HG03378 (cell line): ENCODE results near the gene SEPTIN6.
A peak's percentile ranks its signal among the peaks of the same experiment; 100 is the strongest.
"Not testable (repeated sequence)": the region's sequence is repeated elsewhere in the genome, so short reads cannot be mapped to it uniquely, and the experiment has no call there.

ENCODE experiments used
- ATAC-seq: cut with Tn5 transposase; IDR thresholded peaks from one replicate; pipeline ENCODE4 v1.9.1; 2021; ENCODE audit warnings: mild to moderate bottlenecking, moderate library complexity; ENCODE audit not compliant: unreplicated experiment

SEPTIN6 gene

DNA sequence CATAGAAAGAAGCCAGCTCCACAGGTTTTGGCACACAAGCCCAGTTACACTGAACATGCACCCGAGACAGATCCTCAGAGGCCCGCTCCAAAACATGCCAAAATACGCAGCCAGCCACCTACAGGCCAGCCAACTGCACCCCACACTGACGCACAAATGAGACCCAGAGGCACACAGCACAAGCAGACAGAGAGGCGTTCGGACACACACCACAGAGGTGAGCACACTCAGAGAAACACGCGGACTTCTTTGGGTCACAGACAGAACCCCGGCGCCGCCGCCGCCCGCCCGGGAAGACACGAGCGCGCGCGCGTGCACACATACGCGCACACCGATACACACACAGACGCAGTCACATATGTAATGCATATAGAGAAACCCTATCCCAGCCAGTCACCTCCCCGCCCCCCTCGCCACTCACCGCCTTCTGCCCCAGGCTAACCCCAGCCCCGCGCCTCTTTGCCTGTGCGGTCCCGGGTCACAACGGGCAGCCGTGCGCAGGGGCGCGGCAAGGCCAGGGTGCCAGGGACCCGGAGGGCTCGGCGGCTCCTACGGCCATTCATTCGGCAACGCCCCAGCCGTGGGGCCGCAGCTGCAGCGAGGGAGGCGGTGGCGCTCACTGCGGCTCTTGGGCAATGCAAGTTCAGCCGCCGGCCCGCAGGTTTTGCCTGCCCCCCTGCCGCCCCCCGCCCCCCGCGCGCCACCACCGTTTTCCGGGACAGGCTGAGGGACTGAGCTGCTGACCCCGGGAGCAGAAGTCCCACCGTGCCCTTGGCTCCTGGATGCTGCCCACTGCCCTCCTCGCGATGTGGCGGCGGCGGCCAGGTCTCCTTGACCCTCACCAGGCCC, 553 bp downstream of the SEPTIN6 start:
- ATAC-seq: peak; percentile 35

DNA sequence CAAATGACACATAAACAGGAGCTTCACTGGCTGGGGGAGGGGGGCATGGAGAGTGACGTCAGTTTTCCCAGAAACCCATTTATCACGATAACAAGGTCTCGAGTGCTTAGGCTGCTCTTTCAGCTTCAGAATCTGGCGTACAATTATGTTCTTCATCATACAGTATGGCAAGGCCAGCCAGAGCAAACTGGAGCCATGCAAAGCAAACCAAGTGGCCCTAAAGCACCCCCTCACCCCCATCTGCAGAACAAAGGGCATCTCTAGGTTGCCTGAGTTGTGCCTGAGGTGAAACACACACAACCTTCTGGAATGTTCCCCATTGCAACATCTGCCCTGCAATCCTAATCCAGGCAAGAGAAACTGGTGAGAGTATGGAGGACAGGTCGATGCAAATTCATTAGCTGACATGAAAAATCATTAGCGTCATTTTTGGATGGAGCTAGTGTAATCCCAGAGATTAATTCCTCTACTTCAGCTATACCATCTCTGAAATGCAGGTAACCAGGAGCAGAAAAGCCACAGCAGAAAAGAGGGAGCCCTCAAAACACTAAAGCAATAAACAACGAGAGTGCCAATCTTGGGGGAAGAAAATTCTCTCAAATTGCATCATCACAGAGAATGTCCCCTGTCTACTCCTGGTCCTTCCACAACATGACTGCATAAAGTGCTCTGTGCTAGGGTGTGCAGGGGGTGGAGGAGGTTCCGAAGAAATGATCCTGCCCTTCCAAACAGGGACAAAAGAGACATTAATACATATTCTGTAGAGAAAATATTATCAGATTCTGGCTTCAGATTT, 1.8 kb downstream of the SEPTIN6 start:
- ATAC-seq: no peak

DNA sequence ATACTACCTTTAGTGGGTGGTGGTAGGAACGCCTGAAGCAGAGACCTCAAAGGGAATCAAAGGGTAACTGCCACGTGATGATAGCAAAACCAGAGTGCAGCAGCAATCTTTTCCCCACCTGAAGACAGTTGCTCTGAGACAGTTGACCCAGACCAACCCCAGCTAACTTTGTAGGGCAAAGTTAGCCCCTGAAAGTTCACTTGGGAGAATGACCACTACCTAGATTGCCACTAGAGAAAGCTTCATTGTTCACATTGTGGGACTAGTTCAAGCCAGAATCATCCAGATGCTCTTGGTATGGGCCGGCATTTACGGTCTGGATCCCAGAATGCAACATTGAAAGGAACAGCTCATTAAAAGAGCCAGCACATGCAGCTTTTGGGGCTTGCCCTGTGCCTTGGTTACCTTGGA, 4.1 kb downstream of the SEPTIN6 start:
- no peak for ATAC-seq

DNA sequence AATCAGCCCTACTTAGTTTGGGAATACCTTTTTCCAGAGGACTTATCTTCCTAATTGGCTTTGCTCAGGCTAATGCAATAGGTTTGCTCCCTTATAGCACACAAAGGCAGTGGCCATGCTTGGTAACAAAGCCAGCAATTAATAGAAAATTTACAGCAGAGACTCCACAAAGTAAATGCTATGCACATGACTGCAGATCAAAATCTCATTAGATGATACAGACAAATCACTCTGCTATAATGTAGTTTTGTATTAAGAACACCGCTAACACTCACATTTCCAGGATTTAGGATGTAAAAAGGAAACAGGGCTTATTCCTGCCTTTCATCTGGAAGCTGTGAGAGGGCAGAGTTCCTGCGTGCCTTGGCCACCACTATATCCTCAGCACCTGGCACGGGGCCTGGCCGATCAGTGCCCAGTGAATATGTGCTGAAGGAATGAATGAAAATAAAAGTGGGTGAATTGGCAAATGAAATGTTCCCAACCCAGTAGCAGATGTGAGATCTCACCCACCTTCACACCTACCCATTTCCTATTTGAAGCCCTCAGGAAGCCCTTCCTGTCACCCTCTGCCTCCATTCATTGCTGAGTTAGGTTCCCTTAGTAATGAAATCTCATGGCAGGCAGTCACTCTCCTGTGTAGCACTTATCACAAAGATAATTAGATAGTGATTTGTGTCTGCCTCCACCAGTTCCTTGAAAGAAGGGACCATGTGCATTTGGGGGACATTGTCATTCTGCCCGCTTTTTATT, 5.1 kb downstream of the SEPTIN6 start:
- no peak for ATAC-seq

DNA sequence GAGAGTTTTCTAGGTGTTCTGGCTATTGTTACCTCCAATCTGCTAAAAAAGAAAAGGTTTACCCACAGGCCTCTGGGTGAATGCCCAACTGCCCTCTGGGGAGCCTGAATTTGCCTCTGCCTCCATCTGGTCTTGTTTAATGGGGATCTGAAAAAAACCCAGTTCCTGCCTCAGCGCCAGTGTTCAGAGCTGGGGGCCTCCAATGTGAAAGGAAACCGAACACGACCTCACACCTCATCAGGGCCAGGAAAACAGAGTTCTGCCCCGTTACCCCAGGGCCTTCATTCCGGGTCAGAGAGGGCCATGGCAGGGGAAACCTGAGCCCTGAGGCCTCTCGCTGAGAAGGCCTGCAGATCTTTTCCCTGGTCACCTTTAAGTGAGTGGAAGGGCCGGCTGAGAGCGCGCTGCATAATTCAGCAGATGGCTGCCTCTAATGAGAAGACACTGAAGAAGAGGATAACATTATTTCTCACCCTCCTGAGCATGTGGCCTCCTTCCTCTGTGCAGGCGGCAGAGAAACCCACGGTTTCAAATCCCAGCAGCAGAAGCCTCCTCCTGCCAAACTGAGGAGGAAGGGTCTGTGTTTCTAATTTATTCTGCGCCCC, 6.8 kb downstream of the SEPTIN6 start:
- peak; percentile 41 for ATAC-seq

DNA sequence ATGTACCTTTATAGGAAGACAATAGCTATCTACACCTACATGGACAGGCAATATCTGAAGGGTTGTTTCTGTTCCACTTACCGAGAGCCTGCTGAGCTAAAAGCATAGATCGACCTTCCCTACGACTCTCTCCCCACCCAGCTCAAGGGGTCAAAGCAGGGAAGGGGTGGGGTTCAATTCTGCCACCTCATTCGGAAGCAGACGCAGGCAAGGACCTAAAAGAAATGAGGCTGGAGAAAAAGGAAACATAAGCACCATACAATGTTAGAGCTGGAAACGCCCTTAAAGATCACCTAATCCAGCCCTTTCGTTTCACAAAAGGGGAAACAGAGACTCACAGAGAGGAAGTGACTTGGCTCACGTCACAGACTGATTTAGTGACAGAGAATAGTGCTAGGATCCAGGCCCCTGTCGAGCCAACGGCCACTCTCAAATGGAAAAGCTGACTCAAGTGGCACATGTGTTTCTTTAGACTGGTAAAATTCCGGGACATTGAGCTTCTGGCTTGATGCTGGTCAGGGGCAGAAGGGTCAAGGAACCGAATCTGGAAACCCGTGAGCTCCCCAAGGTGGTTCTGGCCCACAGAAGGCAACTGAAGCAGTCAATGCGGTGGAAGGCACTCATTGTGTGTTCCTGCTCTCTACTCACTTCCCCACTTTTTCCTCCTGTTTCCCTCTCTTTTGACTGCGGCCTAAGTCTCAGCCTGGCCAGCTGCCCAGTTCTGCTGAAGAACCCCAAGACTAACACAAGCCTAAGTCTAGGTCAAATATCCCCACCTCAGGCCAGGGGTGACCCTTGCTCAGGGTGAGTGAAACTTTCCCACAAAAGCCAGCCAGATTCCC, 7.5 kb downstream of the SEPTIN6 start:
- ATAC-seq: peak; percentile 56

DNA sequence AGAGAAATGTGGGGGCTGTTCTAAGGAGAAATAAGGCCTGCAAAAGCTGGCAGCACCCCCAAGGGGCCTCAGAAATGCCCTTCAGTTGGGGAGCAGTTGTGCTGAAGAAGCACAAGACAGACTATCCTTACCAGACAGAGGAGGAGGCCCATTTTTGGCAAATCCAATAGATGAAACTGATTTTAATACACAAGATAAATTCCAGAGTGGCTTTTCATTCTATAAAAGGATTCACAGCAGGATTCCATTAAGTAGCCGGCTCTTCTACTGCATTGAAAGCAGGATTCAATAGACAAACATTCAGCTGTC, 8.1 kb downstream of the SEPTIN6 start:
- ATAC-seq: no peak

DNA sequence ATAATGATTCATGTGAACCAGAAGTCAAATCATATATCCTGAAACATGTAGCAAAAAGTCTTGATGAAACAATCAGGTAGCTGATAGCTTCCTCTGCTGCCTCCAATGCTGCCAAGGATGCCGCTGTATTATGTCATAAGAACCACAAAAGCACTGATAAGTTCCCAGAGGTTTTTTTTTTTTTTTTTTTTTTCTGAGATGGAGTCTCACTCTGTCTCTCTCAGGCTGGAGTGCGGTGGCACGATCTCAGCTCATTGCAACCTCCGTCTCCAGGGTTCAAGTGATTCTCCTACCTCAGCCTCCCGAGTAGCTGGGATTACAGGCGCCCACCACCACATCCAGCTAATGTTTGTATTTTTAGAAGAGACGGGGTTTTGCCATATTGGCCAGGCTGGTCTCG, 8.7 kb downstream of the SEPTIN6 start:
- ATAC-seq: not testable (repeated sequence)

DNA sequence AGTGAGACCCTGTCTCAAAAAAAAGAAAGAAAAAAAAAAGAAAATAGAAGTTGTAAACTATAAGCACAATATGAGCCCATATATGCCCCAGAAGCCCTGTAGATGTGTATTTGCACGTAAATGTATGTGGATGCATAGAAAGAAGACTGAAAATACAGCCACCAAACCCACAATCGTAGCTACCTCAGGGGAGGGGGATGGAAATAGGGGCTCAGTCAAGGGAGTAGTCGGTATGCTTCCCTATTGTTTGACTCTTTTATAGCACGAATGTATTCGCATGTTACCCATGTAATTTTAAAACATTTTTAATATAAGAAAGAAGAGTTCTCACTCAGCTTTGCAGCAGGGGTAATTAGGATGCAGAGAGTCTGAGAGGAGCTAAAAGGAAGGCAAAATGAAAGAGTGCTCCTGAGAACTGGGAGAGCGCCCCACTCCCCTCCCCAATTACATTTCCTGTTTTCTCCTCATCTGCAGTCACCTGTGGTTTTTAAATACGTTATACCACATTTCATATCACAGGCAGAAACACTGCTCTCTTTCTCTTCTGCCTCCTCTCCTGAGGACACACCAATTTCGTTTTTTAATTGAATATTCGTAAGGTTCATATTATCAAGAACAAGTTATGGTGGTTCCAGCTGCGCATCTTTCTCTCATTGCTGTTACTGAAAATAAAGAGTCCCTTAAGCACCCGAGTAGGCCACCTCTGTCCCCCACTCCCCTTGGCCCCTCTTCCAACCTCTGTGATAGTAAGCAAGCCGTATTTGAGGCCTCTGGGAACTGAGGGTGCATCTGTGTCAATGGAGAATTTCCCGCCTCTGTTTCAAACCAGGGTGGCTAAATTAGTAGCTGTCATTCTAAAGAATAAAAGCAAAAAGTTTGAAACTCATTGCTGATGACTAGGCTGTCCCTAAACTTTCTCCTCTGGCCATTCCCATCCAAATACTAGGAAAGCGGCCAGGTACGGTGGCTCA, 10.7 kb downstream of the SEPTIN6 start:
- peak; percentile 37 for ATAC-seq

DNA sequence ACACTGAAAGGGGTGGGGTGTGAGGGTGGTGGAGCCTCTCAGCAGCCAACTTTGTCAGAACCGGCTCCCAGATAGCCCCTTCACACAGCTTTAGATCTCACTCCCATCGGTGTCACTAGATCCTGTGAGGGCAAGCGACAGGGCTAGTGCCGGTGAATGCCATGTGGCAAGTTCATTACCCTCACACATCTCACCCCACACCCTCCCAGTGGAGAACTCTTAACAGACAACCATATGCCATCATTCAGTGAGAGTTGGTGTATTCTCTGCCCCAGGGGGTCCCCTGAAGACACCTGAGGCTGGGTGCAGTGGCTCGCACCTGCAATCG, 15.3 kb downstream of the SEPTIN6 start:
- ATAC-seq: no peak

DNA sequence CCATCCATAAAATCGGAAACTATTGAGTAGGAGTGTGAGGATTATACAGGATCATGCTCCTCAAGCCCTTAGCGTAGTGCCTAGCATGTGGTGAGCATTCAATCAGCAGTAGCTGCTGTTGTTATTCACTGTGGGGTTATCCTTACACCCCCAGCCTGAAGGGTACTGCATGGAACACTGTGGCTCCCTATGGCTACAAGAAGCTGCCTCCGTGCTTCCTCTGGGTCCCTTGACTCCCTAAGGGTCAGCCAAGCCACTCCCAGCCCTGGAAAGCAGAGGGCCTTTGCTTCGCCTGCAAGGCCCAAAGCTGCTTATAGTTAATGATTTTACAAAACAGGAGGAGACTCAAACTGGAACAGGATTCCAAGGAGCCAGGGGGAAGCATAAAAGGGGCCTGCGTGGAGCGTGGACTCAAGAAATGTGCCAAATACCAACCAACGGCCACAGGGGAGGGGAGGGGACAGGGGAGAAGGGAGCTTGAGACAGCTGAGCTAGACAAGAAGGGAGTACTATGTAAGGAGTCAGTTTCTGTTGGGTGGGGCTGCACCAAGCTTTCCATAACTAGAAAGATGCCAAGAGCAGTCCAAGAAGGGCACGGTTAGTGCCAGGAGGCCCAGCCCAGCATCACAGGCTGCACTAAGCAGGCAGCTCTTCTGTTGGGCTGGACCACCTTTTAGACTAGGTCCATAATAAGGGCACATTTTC, 15.9 kb downstream of the SEPTIN6 start:
- no peak for ATAC-seq

DNA sequence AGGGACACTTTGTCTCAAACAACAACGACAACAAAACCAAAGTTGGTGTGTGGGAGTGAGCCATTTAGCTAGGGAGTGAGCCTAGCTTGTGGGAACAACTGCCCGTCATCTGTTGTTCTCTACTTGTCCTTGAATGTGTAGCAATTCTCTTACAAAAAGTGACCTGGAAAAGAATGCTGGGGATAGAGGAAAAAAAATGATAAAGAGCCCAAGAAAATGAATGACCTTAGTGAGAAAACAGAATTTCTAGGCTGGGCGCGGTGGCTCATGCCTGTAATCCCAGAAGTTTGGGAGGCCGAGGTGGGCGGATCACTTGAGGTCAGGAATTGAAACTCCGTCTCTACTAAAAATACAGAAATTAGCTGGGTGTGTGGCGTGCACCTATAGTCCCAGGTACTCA, 19.6 kb downstream of the SEPTIN6 start:
- ATAC-seq: no peak

DNA sequence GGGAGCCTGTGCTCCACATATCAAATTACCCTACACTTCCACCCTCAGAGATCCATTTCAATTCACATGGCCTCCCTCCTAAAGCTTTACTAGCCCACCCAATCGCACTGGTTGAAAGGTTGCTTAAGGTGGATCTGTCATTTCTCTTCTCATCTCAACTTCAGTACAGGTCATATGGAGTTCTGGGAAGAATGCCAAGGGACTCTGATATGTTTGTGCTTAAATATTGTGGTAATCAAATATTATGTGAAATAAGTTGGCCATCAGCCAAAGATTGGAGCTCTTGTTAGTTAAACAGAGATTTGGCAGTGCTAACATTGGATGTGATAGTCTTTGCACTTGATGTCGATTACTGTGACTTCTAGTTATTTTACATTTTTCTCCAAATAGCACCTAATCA, 20.5 kb downstream of the SEPTIN6 start:
- ATAC-seq: no peak

DNA sequence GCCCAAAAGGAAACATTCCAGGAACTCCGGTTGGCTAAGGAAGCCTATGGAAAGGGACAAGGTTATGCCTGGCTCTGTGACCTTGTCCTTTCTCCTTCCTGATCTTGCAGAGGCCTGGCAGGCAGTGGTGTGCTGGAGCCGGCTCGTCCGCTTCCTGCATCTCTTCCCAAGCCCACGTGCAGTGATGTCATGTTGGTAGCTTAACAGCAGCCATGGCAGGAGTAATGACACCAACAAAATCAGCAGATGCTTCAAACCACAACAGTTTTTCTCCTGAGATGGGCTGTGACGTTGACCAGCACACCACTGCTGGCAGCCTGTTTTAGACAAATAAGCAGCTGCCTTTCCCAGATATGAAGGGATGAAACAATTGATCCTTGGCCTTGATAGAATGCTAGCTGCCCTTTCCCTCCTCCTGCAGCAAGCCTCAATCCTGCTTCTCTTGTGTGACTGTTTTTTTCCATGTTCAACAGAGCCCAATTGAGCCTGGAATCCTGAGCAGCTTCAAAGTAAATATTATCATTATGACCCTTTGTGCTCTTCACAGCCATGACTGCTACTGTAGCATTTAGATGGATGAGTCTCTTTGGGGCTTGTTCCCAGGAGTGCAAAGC, 23.4 kb downstream of the SEPTIN6 start:
- no peak for ATAC-seq

DNA sequence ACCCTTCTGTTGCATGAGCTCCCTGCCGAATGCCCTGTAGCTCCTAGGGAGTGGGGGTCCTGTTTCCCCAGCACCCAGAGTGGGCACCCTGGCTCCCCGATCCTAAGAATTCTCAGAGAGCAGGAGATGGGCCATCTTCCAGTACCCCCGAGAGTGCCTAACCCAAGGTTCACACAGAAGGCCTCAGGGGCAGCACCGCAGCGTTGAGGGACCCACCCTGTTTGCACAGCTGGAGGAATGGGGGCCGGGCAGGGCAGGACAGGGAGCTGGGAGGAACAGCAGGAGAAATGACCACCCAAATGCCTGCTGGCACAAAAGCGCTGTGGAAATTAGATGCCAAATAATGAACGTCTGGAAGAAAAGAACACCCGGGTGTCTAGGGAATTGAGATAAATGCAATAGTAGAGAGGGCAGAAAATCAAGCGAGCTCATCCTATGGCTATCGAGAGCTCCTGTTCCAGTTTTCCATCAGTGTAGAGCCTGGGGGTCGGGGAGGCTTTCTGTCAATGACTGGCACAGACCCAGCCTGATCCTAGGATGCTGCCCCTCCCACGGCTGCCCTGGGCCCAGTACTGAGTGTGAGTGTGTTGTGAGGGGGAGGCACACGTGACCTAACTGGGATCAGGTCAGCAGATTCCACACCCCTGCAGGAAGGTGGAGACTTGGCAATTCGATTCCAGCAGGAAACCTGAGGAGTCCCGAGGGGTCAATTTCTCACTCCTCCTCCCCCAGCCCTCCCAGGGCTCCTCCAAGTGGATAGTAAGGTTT, 25.7 kb downstream of the SEPTIN6 start:
- no peak for ATAC-seq

DNA sequence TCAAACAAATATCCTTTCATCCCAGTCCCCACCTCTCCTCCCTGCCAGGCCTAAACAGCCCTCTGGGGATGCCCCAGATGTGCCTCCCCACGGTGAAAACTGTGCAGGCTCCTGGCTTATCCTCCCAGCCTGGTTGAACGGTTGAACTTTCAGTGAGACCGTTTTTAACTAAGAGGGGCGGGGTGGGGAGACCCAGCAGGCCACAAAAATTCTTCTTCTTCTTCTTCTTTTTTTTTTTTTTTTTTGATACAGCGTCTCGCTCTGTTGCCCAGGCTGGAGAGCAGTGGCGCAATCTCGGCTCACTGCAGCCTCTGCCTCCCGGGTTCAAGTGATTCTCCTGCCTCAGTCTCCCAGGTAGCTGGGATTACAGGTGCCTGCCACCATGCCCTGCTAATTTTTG, 28.1 kb downstream of the SEPTIN6 start:
- ATAC-seq: not testable (repeated sequence)

DNA sequence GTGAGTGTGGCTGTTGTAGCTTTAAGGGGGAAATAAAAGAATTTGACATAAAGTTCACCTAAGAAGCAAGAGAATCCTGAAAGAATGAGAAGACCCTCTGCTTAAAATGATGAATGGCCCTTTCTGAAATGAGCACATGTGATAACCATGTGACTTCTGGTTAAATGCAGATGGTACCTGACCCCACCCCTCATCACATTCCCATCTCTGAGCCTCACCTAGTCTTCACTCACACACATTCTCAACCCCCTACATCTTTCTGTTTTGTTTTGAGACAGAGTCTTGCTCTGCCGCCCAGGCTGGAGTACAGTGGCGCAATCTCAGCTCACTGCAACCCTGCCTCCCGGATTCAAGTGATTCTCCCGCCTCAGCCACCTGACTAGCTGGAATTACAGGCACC, 31.5 kb downstream of the SEPTIN6 start:
- ATAC-seq: no peak

DNA sequence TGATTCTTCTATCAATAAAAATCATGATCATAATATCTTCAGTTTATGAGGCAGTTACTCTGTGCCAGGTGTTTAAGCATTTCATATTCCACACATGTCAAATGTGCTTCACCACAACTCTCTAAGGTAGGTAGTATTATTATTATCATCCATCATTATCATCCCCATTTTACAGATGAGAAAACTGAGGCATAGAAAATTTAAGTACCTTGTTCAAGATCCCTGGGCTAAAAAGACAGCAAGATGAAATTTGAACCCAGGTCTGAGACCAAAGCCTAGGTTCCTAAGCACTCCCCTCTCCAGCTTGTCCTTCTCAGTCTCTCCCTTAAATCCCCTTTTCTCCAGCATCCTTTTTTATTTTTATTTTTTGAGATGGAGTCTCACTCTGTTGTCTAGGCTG, 33.4 kb downstream of the SEPTIN6 start:
- ATAC-seq: no peak
